ENCODE measurements around the gene PRDM5.

- TF ChIP-seq CTCF (IDR thresholded peaks at IDR 0.05) (no peak), ZFX (IDR thresholded peaks at IDR 0.05; ENCODE audit: borderline replicate concordance) (no peak)
Observed at GRCh38 chr4:120691106-120691505, 231.4 kb downstream of the PRDM5 start.

All from 22Rv1 (cell line).